ENCODE data around the gene KCNK3.
A peak's percentile ranks its signal among the peaks of the same experiment; 100 is the strongest.

The KCNK3 gene

GRCh38 chr2:26770986-26771586, 78.6 kb downstream of the KCNK3 start:
- H3K4me3 ChIP-seq (ENCODE audit: low read depth, low read length) = peak overlapping the region; percentile 13; the same call in 1 of the 2 replicates

GRCh38 chr2:26772064-26773001, 79.8 kb downstream of the KCNK3 start:
- Histone ChIP-seq H3K27me3 (ENCODE audit: insufficient read depth, low read length) (no peaks in the 10 kb centered on the region), H3K27ac (ENCODE audit: low read depth, low read length) (peak overlapping the region; percentile 65), H3K36me3 (ENCODE audit: insufficient read depth, low read length) (peaks cover 9% of the 10 kb centered on the region; the same call in 1 of the 2 replicates), H3K4me3 (ENCODE audit: low read depth, low read length) (peak overlapping the region; percentile 13; the same call in 1 of the 2 replicates), H3K4me1 (ENCODE audit: control insufficient read depth, insufficient read depth, low read length, unreplicated experiment) (peaks cover 38% of the 10 kb centered on the region), H3K79me2 (ENCODE audit: control insufficient read depth, insufficient read depth, low read length, unreplicated experiment) (peaks cover 48% of the 10 kb centered on the region), H2AFZ (ENCODE audit: low read length, unreplicated experiment) (no peak overlapping the region)

More at GRCh38 chr2:26770986-26771586, 78.6 kb downstream of the KCNK3 start:
- Histone ChIP-seq H3K79me2 (ENCODE audit: control insufficient read depth, insufficient read depth, low read length, unreplicated experiment) (peaks cover 57% of the 10 kb centered on the region), H3K27me3 (ENCODE audit: insufficient read depth, low read length) (no peaks in the 10 kb centered on the region), H3K36me3 (ENCODE audit: insufficient read depth, low read length) (peaks cover 8% of the 10 kb centered on the region; the same call in 1 of the 2 replicates), H3K27ac (ENCODE audit: low read depth, low read length) (peak overlapping the region; percentile 65), H3K4me1 (ENCODE audit: control insufficient read depth, insufficient read depth, low read length, unreplicated experiment) (peaks cover 47% of the 10 kb centered on the region), H2AFZ (ENCODE audit: low read length, unreplicated experiment) (no peak overlapping the region)

- Histone ChIP-seq H2AFZ (ENCODE audit: low read length, unreplicated experiment) (no peak overlapping the region), H3K4me1 (ENCODE audit: control insufficient read depth, insufficient read depth, low read length, unreplicated experiment) (peaks cover 18% of the 10 kb centered on the region), H3K27ac (ENCODE audit: low read depth, low read length) (no peak overlapping the region), H3K27me3 (ENCODE audit: insufficient read depth, low read length) (no peaks in the 10 kb centered on the region), H3K4me3 (ENCODE audit: low read depth, low read length) (no peak overlapping the region), H3K79me2 (ENCODE audit: control insufficient read depth, insufficient read depth, low read length, unreplicated experiment) (peaks cover 26% of the 10 kb centered on the region), H3K36me3 (ENCODE audit: insufficient read depth, low read length) (peaks cover 20% of the 10 kb centered on the region; the same call in 1 of the 2 replicates)
Measured at GRCh38 chr2:26776195-26776800, 83.8 kb downstream of the KCNK3 start.

- Histone ChIP-seq H3K36me3 (ENCODE audit: insufficient read depth, low read length) (peaks cover 20% of the 10 kb centered on the region; the same call in 1 of the 2 replicates), H3K79me2 (ENCODE audit: control insufficient read depth, insufficient read depth, low read length, unreplicated experiment) (peaks cover 19% of the 10 kb centered on the region), H3K4me3 (ENCODE audit: low read depth, low read length) (no peak overlapping the region), H3K27ac (ENCODE audit: low read depth, low read length) (no peak overlapping the region), H3K4me1 (ENCODE audit: control insufficient read depth, insufficient read depth, low read length, unreplicated experiment) (peaks cover under 1% of the 10 kb centered on the region), H3K27me3 (ENCODE audit: insufficient read depth, low read length) (no peaks in the 10 kb centered on the region), H2AFZ (ENCODE audit: low read length, unreplicated experiment) (no peak overlapping the region)
Measured at GRCh38 chr2:26778098-26778497, 85.6 kb downstream of the KCNK3 start.

GRCh38 chr2:26778507-26778906, 86.0 kb downstream of the KCNK3 start:
- Histone ChIP-seq H3K27me3 (ENCODE audit: insufficient read depth, low read length) (no peaks in the 10 kb centered on the region), H3K36me3 (ENCODE audit: insufficient read depth, low read length) (peaks cover 20% of the 10 kb centered on the region; the same call in 1 of the 2 replicates), H3K4me3 (ENCODE audit: low read depth, low read length) (no peak overlapping the region), H3K27ac (ENCODE audit: low read depth, low read length) (no peak overlapping the region), H2AFZ (ENCODE audit: low read length, unreplicated experiment) (no peak overlapping the region), H3K79me2 (ENCODE audit: control insufficient read depth, insufficient read depth, low read length, unreplicated experiment) (peaks cover 19% of the 10 kb centered on the region), H3K4me1 (ENCODE audit: control insufficient read depth, insufficient read depth, low read length, unreplicated experiment) (no peaks in the 10 kb centered on the region)

- Histone ChIP-seq H3K27ac (ENCODE audit: low read depth, low read length) (no peak overlapping the region), H3K4me3 (ENCODE audit: low read depth, low read length) (no peak overlapping the region), H3K36me3 (ENCODE audit: insufficient read depth, low read length) (peaks cover 20% of the 10 kb centered on the region; the same call in 1 of the 2 replicates)
Measured at GRCh38 chr2:26780203-26780760, 87.8 kb downstream of the KCNK3 start.

More at GRCh38 chr2:26780203-26780760, 87.8 kb downstream of the KCNK3 start:
- H3K27me3 ChIP-seq (ENCODE audit: insufficient read depth, low read length) = no peaks in the 10 kb centered on the region
- peaks cover 7% of the 10 kb centered on the region for H3K79me2 ChIP-seq (ENCODE audit: control insufficient read depth, insufficient read depth, low read length, unreplicated experiment)
- no peak overlapping the region for H2AFZ ChIP-seq (ENCODE audit: low read length, unreplicated experiment)
- H3K4me1 ChIP-seq (ENCODE audit: control insufficient read depth, insufficient read depth, low read length, unreplicated experiment) = no peaks in the 10 kb centered on the region

Measured in ACC112 (cell line).